ENCODE results near the gene CHMP5. TPM values are rescaled to one million over a fixed set of nuclear protein-coding genes. Genes with fewer than 3 reads are reported as not detected.

CHMP5 gene
- total RNA-seq, 1 experiment from 2014 or later: 47.6 TPM

DNA sequence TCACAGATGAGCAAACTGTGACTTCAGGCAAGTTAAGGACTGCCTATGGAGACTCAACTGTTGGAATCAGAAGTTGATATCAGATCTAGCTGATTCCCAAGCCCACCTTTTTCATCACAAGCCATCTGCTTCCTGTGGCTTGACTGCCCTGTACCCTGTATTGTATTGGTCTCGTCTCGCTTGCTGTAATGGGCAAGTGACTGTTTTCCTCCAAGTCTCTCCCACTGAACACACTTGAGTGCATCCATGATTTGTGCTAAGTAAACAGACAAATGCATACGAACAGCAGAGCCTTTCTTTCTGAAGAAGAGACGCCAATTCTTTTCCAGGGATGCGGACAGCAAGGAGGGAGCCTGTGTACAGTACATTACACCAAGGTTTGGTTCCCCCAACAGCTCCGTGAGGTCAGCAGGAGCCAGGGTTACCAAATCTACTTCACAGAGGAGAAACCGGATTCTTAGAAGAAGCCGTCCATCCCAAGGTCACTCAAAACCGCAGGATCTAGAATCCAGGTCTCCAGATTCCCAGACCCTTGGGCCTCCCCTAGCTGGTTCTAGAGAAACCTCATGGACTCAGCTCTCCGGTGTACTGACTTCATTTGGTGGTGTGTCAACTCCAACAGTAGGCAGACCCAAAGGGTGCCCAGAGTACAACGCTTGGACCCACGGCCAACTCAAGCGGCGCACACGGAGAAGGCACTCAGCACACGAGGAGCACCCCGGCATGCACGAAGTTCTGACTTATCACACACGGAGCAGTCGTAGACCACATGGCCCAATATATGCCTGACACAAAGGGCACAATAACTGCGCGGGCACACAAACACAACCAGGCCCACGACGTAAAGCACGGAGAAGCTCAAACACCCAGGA, 1.5 kb upstream of the CHMP5 start:
- no peaks in the 10 kb centered on the region for H3K27me3 ChIP-seq (ENCODE audit: insufficient read depth, low read length)
- no peaks in the 10 kb centered on the region for H3K9me3 ChIP-seq (ENCODE audit: control insufficient read depth, low read depth, low read length)
- peak overlapping the region in 2 of 3 experiments; percentile 3 to 86; a peak in 4 of 7 replicates for H3K27ac Mint-ChIP-seq
- no peak overlapping the region for H3K23ac ChIP-seq (ENCODE audit: insufficient read length, low read depth, low read length)
- no peak overlapping the region for H4K91ac ChIP-seq (ENCODE audit: insufficient read length, low read depth, low read length)
- no peak overlapping the region for H2BK20ac ChIP-seq (ENCODE audit: low read depth, low read length, poor library complexity, severe bottlenecking)
- H3K18ac ChIP-seq (ENCODE audit: insufficient read length, low read depth, low read length): no peak overlapping the region
- H3K23me2 ChIP-seq (ENCODE audit: insufficient read length, low read depth, low read length, poor library complexity, severe bottlenecking): peaks cover 5% of the 10 kb centered on the region
- peak overlapping the region; percentile 59 for H3K4me2 ChIP-seq (ENCODE audit: insufficient read depth, insufficient read length, low read length)
- H4K5ac ChIP-seq (ENCODE audit: insufficient read length, low read depth, low read length): no peak overlapping the region
- peak overlapping the region; percentile 89 to 98 for H3K4me3 Mint-ChIP-seq
- no peak overlapping the region for H2BK15ac ChIP-seq (ENCODE audit: low read depth, low read length)
- H3K4me1 ChIP-seq (ENCODE audit: insufficient read depth, low read length): peaks cover 2% of the 10 kb centered on the region; the same call in 1 of the 2 replicates
- H3K9ac ChIP-seq (ENCODE audit: extremely low read depth, insufficient read length, low read length): peak overlapping the region; percentile 44
- H3K56ac ChIP-seq (ENCODE audit: insufficient read length, low read depth, low read length): no peak overlapping the region
- H2BK120ac ChIP-seq (ENCODE audit: low read depth, low read length, poor library complexity, severe bottlenecking): no peak overlapping the region
- H3K36me3 Mint-ChIP-seq (ENCODE audit: insufficient read depth in 1 of 3, low read depth in 3 of 3): peaks cover 34 to 66% (median 56%) of the 10 kb centered on the region in 3 experiments
- H3K4me1 Mint-ChIP-seq: peaks cover 15 to 16% of the 10 kb centered on the region in 2 experiments
- no peak overlapping the region for H2AFZ ChIP-seq (ENCODE audit: low read length)
- no peak for TF ChIP-seq CTCF (conservative IDR thresholded peaks at IDR 0.05)
- no peak for DNase-seq
- peaks cover 16% of the 10 kb centered on the region; the same call in 1 of the 2 replicates for H3K79me2 ChIP-seq (ENCODE audit: insufficient read depth, low read length)
- no peaks in the 10 kb centered on the region for H3K9me3 Mint-ChIP-seq
- H4K20me1 ChIP-seq (ENCODE audit: control insufficient read depth, insufficient read depth, insufficient read length): no peaks in the 10 kb centered on the region
- H3K27ac ChIP-seq (ENCODE audit: insufficient read length, low read depth, low read length): no peak overlapping the region
- no peak overlapping the region for H2BK5ac ChIP-seq (ENCODE audit: insufficient read length, low read length)
- peaks cover 9% of the 10 kb centered on the region for H3K79me1 ChIP-seq (ENCODE audit: insufficient read depth, low read depth, low read length, poor library complexity, severe bottlenecking)
- H2AK5ac ChIP-seq (ENCODE audit: insufficient read length, low read length): no peak overlapping the region
- H3T11ph ChIP-seq (ENCODE audit: low read length): no peak overlapping the region
- WGBS (ENCODE audit: extremely low coverage, insufficient read length, low lambda C conversion rate): no CpG with 5 or more reads among the region's 25 CpGs
- peak overlapping the region; percentile 37 for H3K14ac ChIP-seq (ENCODE audit: insufficient read depth, low read length)
- H3K4ac ChIP-seq (ENCODE audit: low read depth, low read length): no peak overlapping the region
- H4K8ac ChIP-seq (replicated peaks; ENCODE audit: insufficient read length, low read depth, low read length): no peak overlapping the region
- no peak overlapping the region for H2BK12ac ChIP-seq (ENCODE audit: insufficient read length, low read depth, low read length)
- no peaks in the 10 kb centered on the region for H3K27me3 Mint-ChIP-seq (ENCODE audit: low read depth)

All from H9 (cell line).